HG03135 (cell line): ENCODE results near the gene CDH15.

Experiments used
- ATAC-seq: cut with Tn5 transposase; IDR thresholded peaks from one replicate; pipeline ENCODE4 v1.9.1; 2021; ENCODE audit warnings: mild to moderate bottlenecking, moderate library complexity; ENCODE audit not compliant: unreplicated experiment

CDH15 gene

GRCh38 chr16:89140401-89140800 is 31.1 kb upstream of the CDH15 start:
- ATAC-seq = no peak

GRCh38 chr16:89140981-89141883 is 30.3 kb upstream of the CDH15 start:
- no peak for ATAC-seq

- no peak for ATAC-seq
Measured at GRCh38 chr16:89141884-89142267, 29.7 kb upstream of the CDH15 start.

GRCh38 chr16:89142474-89143195 is 28.9 kb upstream of the CDH15 start:
- no peak for ATAC-seq

- no peak for ATAC-seq
Measured at GRCh38 chr16:89143201-89143741, 28.3 kb upstream of the CDH15 start.

- ATAC-seq = no peak
Measured at GRCh38 chr16:89143911-89144675, 27.5 kb upstream of the CDH15 start.

- ATAC-seq = no peak
Measured at GRCh38 chr16:89144681-89145080, 26.9 kb upstream of the CDH15 start.

- ATAC-seq = no peak
Measured at GRCh38 chr16:89145406-89146161, 26.0 kb upstream of the CDH15 start.

GRCh38 chr16:89146211-89147005 is 25.1 kb upstream of the CDH15 start:
- ATAC-seq = no peak

- no peak for ATAC-seq
Measured at GRCh38 chr16:89147085-89147817, 24.3 kb upstream of the CDH15 start.

GRCh38 chr16:89149386-89149785 is 22.2 kb upstream of the CDH15 start:
- no peak for ATAC-seq

GRCh38 chr16:89150090-89150835 is 21.3 kb upstream of the CDH15 start:
- ATAC-seq = no peak

- no peak for ATAC-seq
Measured at GRCh38 chr16:89150981-89151380, 20.6 kb upstream of the CDH15 start.

- no peak for ATAC-seq
Measured at GRCh38 chr16:89152831-89153700, 18.5 kb upstream of the CDH15 start.

GRCh38 chr16:89153848-89154271 is 17.7 kb upstream of the CDH15 start:
- no peak for ATAC-seq

GRCh38 chr16:89154390-89155183 is 17.0 kb upstream of the CDH15 start:
- no peak for ATAC-seq
